Measurements from ENCODE around the gene SIVA1. TPM values are rescaled to one million over a fixed set of nuclear protein-coding genes. Genes with fewer than 3 reads are reported as not detected.

SIVA1 gene
- total RNA-seq, 5 donors from 2014 or later (not counting 1 experiment from before 2014, with no cell fraction given): 62.3 to 93.5 (median 79.5) TPM

GRCh38 chr14:104784846-104785707 lies 32.1 kb downstream of the SIVA1 start:
- H3K4me3 ChIP-seq (ENCODE audit: control insufficient read depth in 1 of 2, extremely low read depth in 1 of 2, low read length in 1 of 2): no peak overlapping the region
- no peaks in the 10 kb centered on the region for H3K9me3 Mint-ChIP-seq
- DNase-seq (no peak), ATAC-seq (replicated peaks in 1 of 4) (no peak)
- H3K4me1 ChIP-seq (ENCODE audit: control insufficient read depth in 1 of 2, extremely low read depth in 1 of 2, insufficient read depth in 2 of 2, low read length in 2 of 2): peaks cover 0 to 56% of the 10 kb centered on the region in 2 experiments
- H3K36me3 ChIP-seq (ENCODE audit: control insufficient read depth in 2 of 2, extremely low read depth in 1 of 2, insufficient read depth in 1 of 2, low read length in 1 of 2): peaks cover 6 to 11% of the 10 kb centered on the region in 2 donors
- no peak overlapping the region for H3K4me3 Mint-ChIP-seq
- no peaks in the 10 kb centered on the region for H3K9me3 ChIP-seq
- no peak overlapping the region for H3K27ac ChIP-seq (ENCODE audit: low read length)
- H3K27ac Mint-ChIP-seq: no peak overlapping the region
- ChIA-PET CTCF (interaction anchor here in 1 of 2 donors (0.7 kb wide), 1 partner anchor 378 kb away, joined by 3 read pairs; no protein-coding TSS in a partner anchor), POLR2A (no interaction called here)
- WGBS (ENCODE audit: insufficient coverage): 91% methylated on average over 29 of the region's 36 CpGs
- no peaks in the 10 kb centered on the region for H3K27me3 Mint-ChIP-seq
- H3K36me3 Mint-ChIP-seq: no peaks in the 10 kb centered on the region
- no peaks in the 10 kb centered on the region for H3K27me3 ChIP-seq (replicated peaks in 1 of 2; ENCODE audit: control insufficient read depth in 2 of 2, extremely low read depth in 1 of 2, insufficient read depth in 2 of 2, low read length in 1 of 2)
- H3K4me1 Mint-ChIP-seq: peaks cover 4 to 31% (median 18%) of the 10 kb centered on the region in 3 donors

- WGBS (ENCODE audit: insufficient coverage): 92% methylated on average over 13 of the region's 13 CpGs
- peaks cover 6 to 15% of the 10 kb centered on the region in 2 donors for H3K36me3 ChIP-seq (ENCODE audit: control insufficient read depth in 2 of 2, extremely low read depth in 1 of 2, insufficient read depth in 1 of 2, low read length in 1 of 2)
- no peak overlapping the region for H3K4me3 ChIP-seq (ENCODE audit: control insufficient read depth in 1 of 2, extremely low read depth in 1 of 2, low read length in 1 of 2)
- ChIA-PET POLR2A (no interaction called here), CTCF (no interaction called here)
- H3K27ac ChIP-seq (ENCODE audit: low read length): no peak overlapping the region
- no peak overlapping the region for H3K4me3 Mint-ChIP-seq
- H3K27ac Mint-ChIP-seq: no peak overlapping the region
- peaks cover 4 to 31% (median 18%) of the 10 kb centered on the region in 3 donors for H3K4me1 Mint-ChIP-seq
- no peaks in the 10 kb centered on the region for H3K9me3 ChIP-seq
- H3K9me3 Mint-ChIP-seq: no peaks in the 10 kb centered on the region
- DNase-seq (no peak), ATAC-seq (replicated peaks in 1 of 4) (no peak)
- H3K27me3 Mint-ChIP-seq: no peaks in the 10 kb centered on the region
- peaks cover 0 to 61% of the 10 kb centered on the region in 2 experiments for H3K4me1 ChIP-seq (ENCODE audit: control insufficient read depth in 1 of 2, extremely low read depth in 1 of 2, insufficient read depth in 2 of 2, low read length in 2 of 2)
- H3K36me3 Mint-ChIP-seq: no peaks in the 10 kb centered on the region
- H3K27me3 ChIP-seq (replicated peaks in 1 of 2; ENCODE audit: control insufficient read depth in 2 of 2, extremely low read depth in 1 of 2, insufficient read depth in 2 of 2, low read length in 1 of 2): no peaks in the 10 kb centered on the region
These were observed 32.7 kb downstream of the SIVA1 start for GRCh38 chr14:104785708-104786080.

DNA sequence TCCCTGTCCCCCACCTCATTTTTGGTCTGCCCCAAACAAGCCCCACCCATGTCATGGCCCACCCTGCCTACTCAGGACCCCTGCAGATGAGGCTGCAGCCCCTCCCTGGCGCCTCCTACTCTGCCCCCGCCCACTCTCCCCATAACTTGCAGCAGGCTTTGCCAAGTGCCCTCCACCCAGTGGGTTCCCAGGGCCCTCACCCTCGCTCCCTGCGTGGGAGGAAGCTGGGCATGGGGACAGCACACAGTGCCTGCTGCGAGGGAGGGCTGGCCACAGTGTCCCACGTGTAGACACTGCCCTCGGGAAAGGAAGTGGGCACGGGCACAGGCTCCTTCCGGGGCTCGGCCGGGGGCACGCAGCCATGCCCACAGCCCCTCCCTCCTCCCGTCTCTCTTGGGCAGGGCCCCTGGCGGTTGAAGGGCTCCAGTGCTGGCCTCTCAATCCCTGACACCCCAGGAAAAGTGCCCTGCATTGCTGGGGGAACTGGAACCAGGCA lies 33.2 kb downstream of the SIVA1 start:
- peaks cover 0 to 63% of the 10 kb centered on the region in 2 experiments for H3K4me1 ChIP-seq (ENCODE audit: control insufficient read depth in 1 of 2, extremely low read depth in 1 of 2, insufficient read depth in 2 of 2, low read length in 2 of 2)
- POLR2A ChIA-PET: no interaction called here

GRCh38 chr14:104786726-104787675 lies 34.1 kb downstream of the SIVA1 start:
- 96% methylated on average over 12 of the region's 30 CpGs for WGBS (ENCODE audit: insufficient coverage)
- ATAC-seq (replicated peaks in 1 of 4) (no peak), DNase-seq (no peak)
- Mint-ChIP-seq H3K27me3 (no peaks in the 10 kb centered on the region), H3K4me1 (peaks cover 10 to 40% (median 26%) of the 10 kb centered on the region in 3 donors), H3K27ac (peak overlapping the region in 1 of 2 donors; percentile 55), H3K4me3 (no peak overlapping the region), H3K36me3 (peaks cover 3% of the 10 kb centered on the region), H3K9me3 (no peaks in the 10 kb centered on the region)
- Histone ChIP-seq H3K27me3 (replicated peaks in 1 of 2; ENCODE audit: control insufficient read depth in 2 of 2, extremely low read depth in 1 of 2, insufficient read depth in 2 of 2, low read length in 1 of 2) (no peaks in the 10 kb centered on the region), H3K27ac (ENCODE audit: low read length) (no peak overlapping the region), H3K36me3 (ENCODE audit: control insufficient read depth in 2 of 2, extremely low read depth in 1 of 2, insufficient read depth in 1 of 2, low read length in 1 of 2) (peaks cover 0 to 25% of the 10 kb centered on the region in 2 donors), H3K4me1 (ENCODE audit: control insufficient read depth in 1 of 2, extremely low read depth in 1 of 2, insufficient read depth in 2 of 2, low read length in 2 of 2) (peaks cover 0 to 71% of the 10 kb centered on the region in 2 experiments), H3K4me3 (ENCODE audit: control insufficient read depth in 1 of 2, extremely low read depth in 1 of 2, low read length in 1 of 2) (no peak overlapping the region), H3K9me3 (no peaks in the 10 kb centered on the region)
- ChIA-PET CTCF (no interaction called here), POLR2A (no interaction called here)

More for the DNA sequence above, 33.2 kb downstream of the SIVA1 start:
- H3K36me3 Mint-ChIP-seq: no peaks in the 10 kb centered on the region
- no peak overlapping the region for H3K4me3 Mint-ChIP-seq
- peaks cover 4 to 35% (median 22%) of the 10 kb centered on the region in 3 donors for H3K4me1 Mint-ChIP-seq
- no peaks in the 10 kb centered on the region for H3K27me3 Mint-ChIP-seq
- H3K27ac Mint-ChIP-seq: peak overlapping the region in 1 of 2 donors; percentile 55
- Histone ChIP-seq H3K36me3 (ENCODE audit: control insufficient read depth in 2 of 2, extremely low read depth in 1 of 2, insufficient read depth in 1 of 2, low read length in 1 of 2) (peaks cover 6 to 19% of the 10 kb centered on the region in 2 donors), H3K9me3 (no peaks in the 10 kb centered on the region), H3K27ac (ENCODE audit: low read length) (no peak overlapping the region), H3K27me3 (replicated peaks in 1 of 2; ENCODE audit: control insufficient read depth in 2 of 2, extremely low read depth in 1 of 2, insufficient read depth in 2 of 2, low read length in 1 of 2) (no peaks in the 10 kb centered on the region), H3K4me3 (ENCODE audit: control insufficient read depth in 1 of 2, extremely low read depth in 1 of 2, low read length in 1 of 2) (no peak overlapping the region)
- CTCF ChIA-PET: no interaction called here
- WGBS (ENCODE audit: insufficient coverage): 44% methylated on average over 12 of the region's 14 CpGs
- DNase-seq: peak in 8 of 35 experiments; percentile 9 to 41 (median 29)
- peak; percentile 72 to 86 (median 78) for ATAC-seq (replicated peaks in 1 of 4)
- H3K9me3 Mint-ChIP-seq: no peaks in the 10 kb centered on the region

DNA sequence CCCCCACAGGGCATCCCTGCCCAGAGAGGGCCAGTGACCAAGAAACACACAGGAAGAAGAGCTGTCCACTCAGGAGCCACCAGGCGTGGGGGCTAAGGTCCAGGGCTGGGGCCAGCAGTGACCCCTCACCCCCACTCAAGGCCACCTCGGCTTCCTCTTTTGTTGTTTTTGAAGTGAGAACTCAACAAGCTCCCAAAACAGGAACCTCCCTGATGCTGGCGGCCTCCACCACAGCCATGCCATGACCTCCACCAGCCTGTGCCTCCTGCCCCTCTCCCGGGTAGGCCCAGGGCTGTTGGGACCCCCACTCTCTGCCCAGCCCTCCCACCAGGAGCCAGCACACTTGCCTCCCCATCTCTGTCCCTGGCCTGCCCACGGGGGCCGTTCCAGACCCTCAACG lies 34.8 kb downstream of the SIVA1 start:
- H3K27me3 Mint-ChIP-seq: no peaks in the 10 kb centered on the region
- CTCF ChIA-PET: interaction anchor here in 1 of 2 donors (0.6 kb wide), 1 partner anchor 117 kb away, joined by 3 read pairs; no protein-coding TSS in a partner anchor
- no peak for DNase-seq
- H3K27ac ChIP-seq (ENCODE audit: low read length): no peak overlapping the region
- peaks cover 3% of the 10 kb centered on the region for H3K36me3 Mint-ChIP-seq
- peak overlapping the region in 1 of 3 donors; percentile 20 for H3K4me3 Mint-ChIP-seq
- peaks cover 14 to 43% (median 28%) of the 10 kb centered on the region in 3 donors for H3K4me1 Mint-ChIP-seq
- no peak overlapping the region for H3K27ac Mint-ChIP-seq
- H3K36me3 ChIP-seq (ENCODE audit: control insufficient read depth in 2 of 2, extremely low read depth in 1 of 2, insufficient read depth in 1 of 2, low read length in 1 of 2): peaks cover 0 to 28% of the 10 kb centered on the region in 2 donors
- H3K9me3 Mint-ChIP-seq: no peaks in the 10 kb centered on the region
- WGBS (ENCODE audit: insufficient coverage): 91% methylated on average over 5 of the region's 7 CpGs
- no peaks in the 10 kb centered on the region for H3K9me3 ChIP-seq
- no peaks in the 10 kb centered on the region for H3K27me3 ChIP-seq (replicated peaks in 1 of 2; ENCODE audit: control insufficient read depth in 2 of 2, extremely low read depth in 1 of 2, insufficient read depth in 2 of 2, low read length in 1 of 2)
- no peak for ATAC-seq (replicated peaks in 1 of 4)
- H3K4me1 ChIP-seq (ENCODE audit: control insufficient read depth in 1 of 2, extremely low read depth in 1 of 2, insufficient read depth in 2 of 2, low read length in 2 of 2): peaks cover 0 to 77% of the 10 kb centered on the region in 2 experiments
- no peak overlapping the region for H3K4me3 ChIP-seq (ENCODE audit: control insufficient read depth in 1 of 2, extremely low read depth in 1 of 2, low read length in 1 of 2)
- POLR2A ChIA-PET: no interaction called here
